Renal cortex interstitium (tissue), 11 donors: ENCODE results near the gene PRKAG2. TPM values are rescaled to one million over a fixed set of nuclear protein-coding genes. Genes with fewer than 3 reads are reported as not detected.
"Not testable (repeated sequence)": the region's sequence is repeated elsewhere in the genome, so short reads cannot be mapped to it uniquely, and the experiment has no call there.

ENCODE experiments used
- DNase-seq, 11 donors: peaks; one replicate each; pipeline ENCODE4 v3.0.0-alpha.2; 2013; ENCODE audit warnings: low read depth in 9 of 11, low spot score in 4 of 11; ENCODE audit errors: extremely low read depth in 1 of 11
- polyA plus RNA-seq, 3 donors: library from polyadenylated mRNA; unstranded; fragments of 120-200 nt; gene quantifications; one replicate each; pipeline ENCODE4 v1.2.1, GENCODE V29; 2013; ENCODE audit not compliant: insufficient read length in 3 of 3

PRKAG2 gene
- polyA plus RNA-seq, 3 donors: 25.8 to 59.8 (median 37.8) TPM

- DNase-seq: no peak
Measured at GRCh38 chr7:151592868-151593486, 283.9 kb downstream of the PRKAG2 start.

GRCh38 chr7:151592330-151592729 is 284.6 kb downstream of the PRKAG2 start:
- DNase-seq: no peak

DNA sequence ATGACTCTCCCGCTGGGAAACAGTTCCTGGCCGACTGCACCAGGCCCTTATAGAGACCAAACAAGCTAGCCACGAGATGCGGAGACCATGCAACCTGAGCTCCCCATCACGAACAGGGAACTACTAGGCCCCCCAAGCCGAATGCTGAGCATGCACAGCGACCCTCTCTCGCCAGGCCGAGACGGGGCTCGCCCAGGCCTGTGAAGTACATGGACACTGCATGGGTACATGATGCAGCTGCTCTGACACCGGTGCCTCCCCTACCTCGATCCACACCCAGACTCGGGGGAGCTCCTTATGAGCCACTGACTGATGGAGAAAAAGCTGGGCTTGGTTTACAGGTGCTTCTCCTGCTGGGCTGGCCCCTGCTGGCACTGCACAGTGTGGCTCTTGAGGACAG is 285.0 kb downstream of the PRKAG2 start:
- no peak for DNase-seq

GRCh38 chr7:151590850-151591771 is 285.8 kb downstream of the PRKAG2 start:
- no peak for DNase-seq

- DNase-seq: peak in 1 of 11 donors; percentile 33
Measured at GRCh38 chr7:151590071-151590849, 286.7 kb downstream of the PRKAG2 start.

GRCh38 chr7:151588982-151589381 is 287.9 kb downstream of the PRKAG2 start:
- DNase-seq: no peak

GRCh38 chr7:151586531-151587260 is 290.2 kb downstream of the PRKAG2 start:
- no peak for DNase-seq

- DNase-seq: no peak
Measured at GRCh38 chr7:151585744-151586393, 291.0 kb downstream of the PRKAG2 start.

- no peak for DNase-seq
Measured at GRCh38 chr7:151581741-151582140, 295.2 kb downstream of the PRKAG2 start.

DNA sequence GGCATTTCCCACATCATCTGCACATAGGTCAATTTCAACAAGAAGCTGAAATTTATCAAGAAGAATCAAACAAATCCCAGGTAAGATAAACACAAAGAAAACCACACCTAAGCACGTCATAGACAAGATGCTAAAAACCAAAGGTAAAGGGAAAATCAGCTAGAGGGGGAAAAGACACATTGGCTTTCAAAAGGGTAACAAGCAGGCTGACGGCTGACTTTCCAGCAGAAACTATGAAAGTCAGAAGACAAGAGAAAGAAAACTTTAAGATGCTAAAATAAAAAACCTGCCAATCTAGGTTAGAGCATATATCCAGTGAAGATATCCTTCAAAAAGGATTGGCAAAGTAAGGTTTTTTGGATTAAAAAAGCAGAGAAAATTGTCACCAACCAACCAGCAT is 297.3 kb downstream of the PRKAG2 start:
- DNase-seq: no peak

GRCh38 chr7:151575410-151575809 is 301.5 kb downstream of the PRKAG2 start:
- DNase-seq: no peak

GRCh38 chr7:151573046-151573445 is 303.9 kb downstream of the PRKAG2 start:
- not testable (repeated sequence) for DNase-seq

GRCh38 chr7:151572136-151572535 is 304.8 kb downstream of the PRKAG2 start:
- no peak for DNase-seq

DNA sequence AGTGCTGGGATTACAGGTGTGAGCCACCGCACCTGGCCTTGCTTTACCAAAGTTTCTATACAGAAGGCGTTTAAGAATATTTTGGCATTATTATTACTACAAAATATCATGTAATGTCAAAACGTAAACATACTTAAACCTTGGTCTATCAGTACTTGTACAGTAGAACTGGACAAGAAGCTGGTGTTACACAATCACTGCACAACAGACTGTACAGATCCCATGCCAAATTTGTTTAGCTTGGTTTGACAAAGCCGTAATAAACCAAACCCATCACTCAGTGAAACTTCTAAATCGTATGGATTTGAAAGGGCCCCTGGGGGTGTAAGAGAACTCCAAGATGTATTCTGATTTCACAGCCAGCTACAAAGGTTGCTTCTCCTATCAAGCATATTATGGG is 305.4 kb downstream of the PRKAG2 start:
- no peak for DNase-seq

GRCh38 chr7:151570366-151570915 is 306.5 kb downstream of the PRKAG2 start:
- DNase-seq: no peak

DNA sequence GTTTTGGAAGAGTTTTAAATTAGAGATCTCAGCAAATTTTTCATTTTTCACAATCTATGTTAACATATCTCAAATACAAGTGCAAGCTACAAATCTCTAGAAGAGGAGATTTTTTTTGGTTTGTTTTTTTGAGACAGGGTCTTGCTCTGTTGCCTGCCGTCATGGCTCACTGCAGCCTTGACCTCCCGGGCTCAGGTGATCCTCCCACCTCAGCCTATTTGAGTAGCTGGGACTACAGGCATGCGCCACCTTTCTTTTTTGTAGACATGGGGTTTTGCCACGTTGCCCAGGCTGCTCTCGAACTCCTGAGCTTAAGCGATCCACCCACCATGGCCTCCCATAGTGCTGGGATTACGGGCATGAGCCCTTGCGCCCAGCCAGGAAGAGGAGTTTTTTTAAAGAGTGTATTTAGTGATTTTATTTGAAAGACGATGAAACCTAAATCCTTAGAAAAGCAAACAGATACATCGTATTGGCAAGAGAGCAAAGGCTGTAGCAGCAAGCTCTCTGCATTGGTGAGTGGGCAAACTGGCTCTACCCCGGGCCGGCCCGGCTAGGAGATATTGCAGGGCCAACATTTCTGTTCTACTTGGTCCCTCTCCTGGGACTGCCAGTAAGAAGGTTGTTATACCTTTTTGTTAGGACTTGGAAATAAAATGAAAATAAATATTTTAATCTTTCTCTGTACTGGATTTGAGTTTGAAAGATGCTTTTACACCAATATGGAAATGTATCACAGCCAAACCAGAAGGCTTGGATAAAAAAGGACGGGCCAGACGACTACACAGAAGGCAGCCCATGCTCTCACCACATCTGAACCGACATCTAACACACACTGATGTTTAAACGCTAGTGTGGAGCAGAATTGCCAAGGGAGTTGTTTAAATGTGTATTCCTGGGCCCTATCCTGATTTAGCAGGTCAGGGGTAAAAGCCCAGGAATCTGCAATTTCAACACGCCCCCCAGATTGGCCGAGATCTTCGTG is 307.7 kb downstream of the PRKAG2 start:
- no peak for DNase-seq

- peak in 1 of 11 donors; percentile 31 for DNase-seq
Measured at GRCh38 chr7:151566897-151567320, 310.0 kb downstream of the PRKAG2 start.
